WERI-Rb-1 (cell line): Measurements from ENCODE around the gene LYPD6B.

Experiments used
- DNase-seq: peaks from one replicate; pipeline ENCODE4 v3.0.0-alpha.2; 2020
- H3K27ac ChIP-seq: fragments of 250-450 bp; sonication (Bioruptor Pico); 2 replicates; pipeline ENCODE4 v1.5.1; 2020; ENCODE audit warnings: mild to moderate bottlenecking, moderate library complexity
- H3K27me3 ChIP-seq: fragments of 250-450 bp; sonication (Bioruptor Pico); 2 replicates; pipeline ENCODE4 v1.5.1; 2021; ENCODE audit warnings: mild to moderate bottlenecking, low read depth, moderate library complexity; ENCODE audit not compliant: insufficient read depth, severe bottlenecking
- H3K36me3 ChIP-seq: fragments of 250-450 bp; sonication (Bioruptor Pico); 2 replicates; pipeline ENCODE4 v1.5.1; 2020; ENCODE audit warnings: mild to moderate bottlenecking, moderate library complexity
- H3K4me3 ChIP-seq: 2 replicates; pipeline ENCODE4 v1.5.1; 2011; ENCODE audit warnings: low read depth, mild to moderate bottlenecking, control low read depth, low read length
- H3K9me3 ChIP-seq: fragments of 250-450 bp; sonication (Bioruptor Pico); 2 replicates; pipeline ENCODE4 v1.5.1; 2021; ENCODE audit warnings: mild to moderate bottlenecking, moderate library complexity; ENCODE audit not compliant: severe bottlenecking
- CTCF ChIP-seq: IDR thresholded peaks from 2 replicates; pipeline ENCODE4 v1.5.1; 2011; ENCODE audit warnings: low read depth, mild to moderate bottlenecking, control low read depth, inconsistent platforms, low read length

The LYPD6B gene

DNA sequence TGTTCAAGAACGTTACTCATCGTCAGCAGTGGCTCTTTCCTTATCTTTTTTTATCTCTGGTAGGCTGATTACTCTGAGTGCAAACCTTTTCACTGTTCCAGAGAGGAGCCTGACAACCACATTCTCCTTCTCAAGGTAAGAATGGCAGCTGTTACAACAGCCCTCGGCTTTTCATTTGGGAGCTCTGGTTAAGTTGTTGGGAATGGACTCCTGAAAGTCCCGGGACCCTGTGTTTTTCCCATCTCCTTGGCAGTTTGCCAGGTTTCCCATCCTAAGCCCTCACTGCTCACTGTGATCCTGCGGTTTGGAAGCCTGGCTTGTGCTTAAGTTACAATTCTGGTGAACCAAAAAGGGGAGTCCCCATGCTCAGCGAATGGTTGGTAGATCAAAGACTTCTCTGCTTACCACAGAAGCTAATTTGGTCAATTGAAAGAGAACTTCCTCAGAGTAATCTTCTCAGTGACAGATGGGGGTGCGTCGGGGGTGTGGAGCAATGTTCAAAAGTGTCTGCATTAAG, 122.3 kb downstream of the LYPD6B start:
- H3K9me3 ChIP-seq = no peaks in the 10 kb centered on the region
- DNase-seq = no peak
- peaks cover 6% of the 10 kb centered on the region for H3K27me3 ChIP-seq
- no peak for TF ChIP-seq CTCF
- H3K27ac ChIP-seq = no peak overlapping the region
- no peak overlapping the region for H3K4me3 ChIP-seq
- no peaks in the 10 kb centered on the region for H3K36me3 ChIP-seq

- Histone ChIP-seq H3K4me3 (no peak overlapping the region), H3K27me3 (peaks cover under 1% of the 10 kb centered on the region), H3K27ac (no peak overlapping the region), H3K36me3 (no peaks in the 10 kb centered on the region), H3K9me3 (no peaks in the 10 kb centered on the region)
- DNase-seq = no peak
- TF ChIP-seq CTCF = no peak
Measured at GRCh38 chr2:149161481-149162225, 123.2 kb downstream of the LYPD6B start.

DNA sequence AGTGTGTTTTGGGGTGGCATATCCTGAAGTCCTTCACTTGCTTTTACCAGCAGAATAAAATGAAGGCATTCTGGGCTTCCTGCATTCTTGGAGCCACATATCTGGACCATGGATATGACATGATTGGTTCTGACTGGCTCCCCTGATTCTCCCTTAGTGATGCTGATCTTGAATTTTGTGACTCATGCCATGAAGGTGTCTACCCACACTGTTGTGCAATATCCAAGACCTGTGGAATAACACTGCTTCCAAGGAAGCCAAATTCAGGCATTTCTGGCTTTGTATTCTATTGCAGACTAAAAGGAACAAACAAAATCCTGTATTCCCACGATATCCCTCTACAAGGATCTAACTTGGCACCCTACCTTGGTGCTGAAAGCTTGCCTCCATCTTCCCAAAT, 125.8 kb downstream of the LYPD6B start:
- TF ChIP-seq CTCF = no peak
- H3K27me3 ChIP-seq = no peaks in the 10 kb centered on the region

DNA sequence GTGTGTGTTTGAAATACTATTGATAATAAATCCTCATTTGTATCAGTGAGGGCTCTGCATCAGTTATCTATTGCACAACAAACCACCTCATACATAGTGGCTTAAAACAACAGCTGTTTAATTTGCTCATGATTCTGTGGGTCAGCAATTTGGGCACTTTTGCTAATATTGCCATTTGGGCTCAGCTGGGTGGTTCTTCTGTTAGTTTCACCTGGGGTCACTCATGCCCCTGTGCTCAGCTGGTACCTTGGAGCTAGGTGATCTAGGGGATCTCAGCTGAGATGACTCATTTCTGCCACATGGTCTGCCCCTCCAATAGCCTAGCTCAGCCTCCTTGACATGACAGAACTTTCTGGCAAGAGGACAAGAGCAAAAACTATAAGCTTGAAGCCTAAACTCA, 126.3 kb downstream of the LYPD6B start:
- H3K27me3 ChIP-seq = no peaks in the 10 kb centered on the region
- H3K36me3 ChIP-seq = no peaks in the 10 kb centered on the region
- H3K27ac ChIP-seq = no peak overlapping the region
- H3K9me3 ChIP-seq = no peaks in the 10 kb centered on the region
- no peak for DNase-seq
- H3K4me3 ChIP-seq = no peak overlapping the region
- TF ChIP-seq CTCF = no peak

More for the DNA sequence above, 125.8 kb downstream of the LYPD6B start:
- Histone ChIP-seq H3K27ac (no peak overlapping the region), H3K36me3 (no peaks in the 10 kb centered on the region), H3K4me3 (no peak overlapping the region), H3K9me3 (no peaks in the 10 kb centered on the region)
- DNase-seq = no peak

DNA sequence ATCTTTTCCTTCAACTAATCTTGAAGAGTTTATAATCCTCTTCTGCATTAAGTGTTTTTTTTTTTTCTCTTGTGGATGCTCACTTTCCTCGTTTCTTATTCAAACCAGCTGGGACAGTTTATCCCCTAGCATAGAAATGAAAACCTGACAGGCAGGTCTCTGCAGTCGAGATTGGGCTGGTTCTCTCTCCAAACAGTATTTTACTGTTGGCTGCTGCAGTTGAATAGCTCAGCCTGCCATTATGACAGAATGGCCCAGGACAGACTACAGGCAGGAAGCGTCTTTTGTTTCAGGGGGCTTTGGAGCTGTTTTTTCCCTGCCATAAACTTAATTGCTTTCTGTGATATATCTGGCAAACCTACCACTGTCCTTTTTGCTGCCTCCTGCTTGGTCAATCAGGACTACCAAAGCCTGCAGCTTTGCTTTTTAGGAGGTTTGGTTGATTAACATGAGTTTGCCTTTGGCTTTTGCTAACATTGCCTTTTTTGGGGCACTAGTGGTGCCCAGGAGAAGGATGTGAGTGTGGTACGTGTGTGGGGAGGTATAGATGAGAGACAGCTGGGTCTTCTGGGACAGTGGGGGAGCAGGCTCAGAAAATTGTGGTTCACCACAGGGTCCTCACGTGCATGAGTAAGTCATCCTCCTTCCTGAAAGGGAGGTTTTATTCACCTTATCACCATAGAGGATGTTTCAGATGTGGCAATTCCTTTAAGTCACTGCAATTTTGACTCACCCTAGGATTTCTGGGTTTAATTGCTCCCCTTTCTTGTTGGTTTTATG, 128.7 kb downstream of the LYPD6B start:
- H3K36me3 ChIP-seq = no peaks in the 10 kb centered on the region
- no peak for DNase-seq
- no peak overlapping the region for H3K4me3 ChIP-seq
- H3K27me3 ChIP-seq = no peaks in the 10 kb centered on the region
- TF ChIP-seq CTCF = no peak
- no peaks in the 10 kb centered on the region for H3K9me3 ChIP-seq
- H3K27ac ChIP-seq = no peak overlapping the region
